HS-27A (cell line): ENCODE results near the gene SPO11.
"Not testable (repeated sequence)": the region's sequence is repeated elsewhere in the genome, so short reads cannot be mapped to it uniquely, and the experiment has no call there.

Experiments
- DNase-seq: peaks from one replicate; pipeline ENCODE4 v3.0.0-alpha.2; 2012; ENCODE audit warnings: low read depth, missing footprints

The SPO11 gene

DNA sequence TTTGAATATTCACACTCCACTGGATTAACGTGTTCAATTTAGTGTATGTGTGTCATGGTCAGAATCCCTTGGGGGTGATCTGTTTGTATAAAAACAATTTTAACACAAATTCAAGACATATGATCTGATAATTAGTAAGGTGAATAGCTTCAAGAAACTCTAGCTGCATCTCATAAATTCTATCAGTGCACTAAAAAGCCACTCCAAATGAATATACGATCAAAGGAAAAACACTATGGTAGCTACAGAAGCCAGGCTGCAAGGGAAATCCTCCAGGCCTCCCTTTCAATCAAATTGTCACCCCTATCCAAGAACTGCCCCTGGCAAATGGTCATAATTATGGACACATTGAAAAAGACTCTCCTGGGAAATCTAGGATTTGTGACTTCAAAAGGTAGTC is 12.1 kb downstream of the SPO11 start:
- no peak for DNase-seq

DNA sequence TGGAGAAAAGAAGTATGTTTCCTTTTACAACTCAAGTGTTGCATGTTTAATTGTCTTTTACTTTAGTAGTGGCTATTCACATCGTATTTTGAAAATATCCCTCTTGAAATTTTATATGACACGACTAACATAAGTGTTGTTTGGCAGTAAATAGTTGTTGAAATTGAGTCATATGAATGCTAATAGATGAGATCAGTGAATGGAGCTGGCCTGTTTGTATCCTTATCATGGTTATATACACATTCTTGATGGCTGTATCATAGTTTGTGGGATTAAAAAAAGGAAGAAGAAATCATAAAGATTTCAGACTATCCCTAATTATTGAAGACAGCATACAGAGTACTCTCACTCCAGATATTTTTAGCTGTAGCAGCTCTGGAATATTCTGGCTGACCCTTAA is 13.2 kb downstream of the SPO11 start:
- no peak for DNase-seq

GRCh38 chr20:57346477-57346876 is 16.9 kb downstream of the SPO11 start:
- peak; percentile 46 for DNase-seq

DNA sequence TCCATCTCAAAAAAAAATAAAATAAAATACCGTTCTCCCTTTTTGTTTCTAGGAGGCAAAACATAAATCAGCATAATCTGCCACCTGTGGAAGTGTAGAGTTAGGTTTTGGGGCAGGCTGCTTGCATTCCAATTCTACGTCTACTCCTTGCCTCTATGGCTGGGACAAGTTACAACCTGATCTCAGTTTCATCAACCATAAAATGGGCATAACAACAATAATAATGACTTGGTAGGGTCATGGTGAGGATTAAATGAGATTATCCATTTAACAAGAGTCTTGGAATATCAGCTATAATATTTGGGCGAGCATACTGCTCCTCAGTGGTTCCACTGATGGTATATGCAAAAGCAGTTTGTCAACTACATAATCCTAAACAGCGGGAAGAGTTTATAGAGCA is 17.8 kb downstream of the SPO11 start:
- DNase-seq: no peak

- not testable (repeated sequence) for DNase-seq
These were observed 18.8 kb downstream of the SPO11 start for GRCh38 chr20:57348200-57348921.

DNA sequence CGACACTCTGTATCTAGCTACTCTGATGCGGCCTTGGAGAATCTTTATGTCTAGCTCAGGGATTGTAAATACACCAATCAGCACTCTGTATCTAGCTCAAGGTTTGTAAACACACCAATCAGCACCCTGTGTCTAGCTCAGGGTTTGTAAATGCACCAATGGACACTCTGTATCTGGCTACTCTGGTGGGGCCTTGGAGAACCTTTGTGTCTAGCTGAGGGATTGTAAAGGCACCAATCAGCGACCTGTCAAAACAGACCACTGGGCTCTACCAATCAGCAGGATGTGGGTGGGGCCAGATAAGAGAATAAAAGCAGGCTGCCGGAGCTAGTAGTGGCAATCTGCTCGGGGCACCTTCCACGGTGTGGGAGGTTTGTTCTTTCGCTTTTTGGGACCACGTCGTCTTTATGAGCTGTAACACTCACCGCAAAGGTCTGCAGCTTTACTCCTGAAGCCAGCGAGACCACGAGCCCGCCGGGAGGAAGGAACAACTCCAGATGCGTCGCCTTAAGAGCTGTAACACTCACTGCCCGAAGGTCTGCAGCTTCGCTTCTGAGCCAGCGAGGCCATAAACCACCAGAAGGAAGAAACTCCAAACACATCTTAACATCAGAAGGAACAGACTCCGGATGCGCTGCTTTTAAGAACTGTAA is 19.4 kb downstream of the SPO11 start:
- DNase-seq: not testable (repeated sequence)

DNA sequence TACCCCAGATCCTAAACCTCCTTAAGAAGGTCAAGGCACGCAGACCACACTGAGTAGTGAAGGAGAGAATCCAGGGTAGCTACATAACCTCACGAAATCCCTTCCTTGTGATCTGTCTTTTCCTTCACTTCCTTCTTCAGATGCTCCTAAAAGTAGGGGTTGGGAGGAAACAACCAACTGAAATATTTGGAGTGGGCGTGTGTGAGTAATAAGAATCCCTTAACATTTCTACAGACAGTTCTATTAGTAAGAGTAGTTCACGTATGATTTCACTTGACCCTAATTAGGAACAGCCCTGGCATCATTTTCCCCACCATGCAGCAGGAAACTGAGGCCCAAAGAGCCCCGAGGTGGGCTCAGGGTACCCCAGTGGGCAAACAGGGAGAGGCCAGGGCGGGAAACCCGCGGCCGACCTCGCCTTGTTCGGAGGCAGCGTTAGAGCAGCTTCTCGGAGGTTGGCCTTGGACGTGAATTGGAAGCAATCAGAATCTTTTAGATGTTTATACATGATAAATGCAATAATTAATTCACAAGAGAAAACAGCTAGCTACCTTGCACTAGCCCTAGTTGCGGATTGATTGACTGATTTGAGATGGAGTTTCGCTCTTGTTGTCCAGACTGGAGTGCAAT is 20.6 kb downstream of the SPO11 start:
- DNase-seq: no peak

DNA sequence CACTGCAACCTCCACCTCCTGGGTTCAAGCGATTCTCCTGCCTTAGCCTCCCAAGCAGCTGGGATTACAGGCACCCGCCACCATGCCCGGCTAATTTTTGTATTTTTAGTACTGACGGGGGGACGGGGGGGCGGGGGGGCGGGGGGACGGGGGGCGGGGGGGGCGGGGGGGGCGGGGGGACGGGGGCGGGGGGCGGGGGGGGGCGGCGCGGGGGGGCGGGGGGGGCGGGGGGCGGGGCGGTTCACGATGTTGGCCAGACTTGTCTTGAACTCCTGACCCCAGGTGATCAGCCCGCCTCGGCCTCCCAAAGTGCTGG is 21.1 kb downstream of the SPO11 start:
- not testable (repeated sequence) for DNase-seq

- DNase-seq: peak; percentile 86
These were observed 21.6 kb downstream of the SPO11 start, which contains the start of gene RAE1 for GRCh38 chr20:57351042-57351783. Gene RAE1 (plus strand): TSS chr20:57351255. CDS start chr20:57354039, 2,784 bp downstream.

- no peak for DNase-seq
These were observed 22.7 kb downstream of the SPO11 start for GRCh38 chr20:57352305-57352704.

- DNase-seq: no peak
These were observed 23.7 kb downstream of the SPO11 start for GRCh38 chr20:57353351-57353750.

- DNase-seq: peak; percentile 46
These were observed 31.9 kb downstream of the SPO11 start for GRCh38 chr20:57361517-57361916.

- DNase-seq: no peak
These were observed 34.8 kb downstream of the SPO11 start for GRCh38 chr20:57364451-57364850.

- DNase-seq: no peak
These were observed 40.0 kb downstream of the SPO11 start for GRCh38 chr20:57369596-57369995.

DNA sequence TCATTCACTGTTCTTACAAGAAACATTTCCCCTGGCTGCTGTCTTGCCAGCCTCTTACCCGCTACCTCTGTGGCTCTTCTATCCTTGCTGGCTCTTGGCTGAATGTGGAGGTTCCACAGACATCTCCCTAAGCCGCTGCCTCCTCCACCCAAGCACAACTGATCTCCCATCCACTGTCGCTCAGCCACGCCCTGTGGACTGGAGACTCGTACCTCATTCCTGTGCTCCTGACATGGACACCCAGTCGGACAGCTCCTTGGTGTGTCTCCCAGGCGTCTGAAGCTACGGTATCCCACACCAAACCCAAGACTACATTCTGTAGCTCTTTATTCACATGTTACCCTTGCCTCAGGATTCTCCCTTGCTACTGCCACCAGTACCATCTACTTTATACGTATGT is 40.7 kb downstream of the SPO11 start:
- DNase-seq: no peak

DNA sequence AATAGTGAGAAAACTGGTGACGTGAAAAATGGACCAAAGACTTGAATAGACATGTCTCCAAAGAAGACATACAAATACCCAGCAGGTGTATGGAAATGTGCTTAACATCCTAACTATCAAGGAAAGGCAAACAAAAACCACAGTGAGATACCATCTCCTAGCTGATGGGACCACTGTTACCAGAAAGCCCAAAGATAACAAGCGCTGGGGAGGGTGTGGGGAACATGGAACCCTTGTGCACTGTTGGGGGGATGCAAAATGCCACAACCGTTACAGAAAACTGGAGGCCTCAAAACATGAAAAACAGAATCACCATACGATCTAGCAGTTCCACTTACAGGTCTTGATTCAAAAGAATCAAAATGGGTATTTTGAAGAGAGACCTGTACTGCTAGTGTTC is 41.8 kb downstream of the SPO11 start:
- DNase-seq: no peak

- no peak for DNase-seq
These were observed 42.6 kb downstream of the SPO11 start for GRCh38 chr20:57372157-57372556.

GRCh38 chr20:57372581-57373350 is 43.2 kb downstream of the SPO11 start:
- DNase-seq: no peak

- no peak for DNase-seq
These were observed 44.8 kb downstream of the SPO11 start for GRCh38 chr20:57374343-57374930.

DNA sequence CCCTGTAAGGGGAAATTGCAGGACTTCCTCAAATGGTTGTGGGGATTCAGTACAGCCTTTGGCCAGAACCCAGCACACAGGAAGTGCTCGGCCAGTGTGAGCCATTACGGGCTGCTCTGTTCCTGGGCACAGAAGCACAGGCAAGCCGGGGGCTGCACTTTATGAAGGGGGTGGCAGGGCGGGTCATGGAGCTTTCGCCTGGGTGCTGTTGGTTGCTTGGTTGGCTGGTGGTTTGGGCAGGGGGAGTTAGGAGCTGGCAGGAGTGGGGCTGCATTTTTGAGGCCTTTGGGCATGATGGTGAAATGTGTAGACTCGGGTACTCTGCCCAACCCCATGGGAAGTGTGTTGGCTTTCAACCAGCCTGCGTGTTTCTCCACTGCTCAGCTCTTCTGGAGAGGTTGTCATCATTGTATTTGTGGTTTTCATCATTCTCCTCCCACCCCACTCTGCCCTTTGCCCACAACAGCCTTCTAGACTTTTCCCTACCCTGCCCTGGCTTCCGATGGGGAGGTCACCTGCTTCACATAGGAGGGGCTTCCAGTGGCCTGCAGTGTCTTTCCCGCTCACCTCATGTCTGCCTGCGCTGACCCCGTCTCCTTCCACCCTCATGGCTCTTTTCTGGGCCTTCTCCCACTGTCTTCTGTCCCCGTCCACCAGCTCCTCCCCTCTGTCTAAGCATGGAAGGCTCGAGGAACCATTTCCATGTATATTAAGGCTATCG is 45.5 kb downstream of the SPO11 start:
- no peak for DNase-seq
